ENCODE measurements around the gene ZNF429.

DNA sequence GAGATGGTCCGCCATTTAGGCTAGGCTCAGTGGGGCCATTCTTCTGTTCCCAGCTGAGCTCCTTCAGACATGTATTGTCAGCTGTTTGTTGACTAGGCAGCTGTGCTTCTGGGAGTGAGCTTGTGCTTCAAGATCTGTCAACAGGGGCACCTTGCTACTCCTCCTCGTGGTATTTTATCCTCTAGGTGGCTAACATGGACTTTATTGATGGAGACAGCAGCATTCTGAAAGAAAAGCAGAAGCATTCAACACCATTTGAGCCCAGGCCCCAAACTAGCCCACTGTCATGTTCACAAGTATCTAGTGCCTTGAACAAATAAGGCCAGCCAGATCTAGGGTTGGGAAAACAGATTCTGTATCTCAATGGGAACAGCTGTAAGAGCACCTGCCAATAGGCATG is 65.9 kb downstream of the ZNF429 start:
- TF ChIP-seq, protein P1, sequence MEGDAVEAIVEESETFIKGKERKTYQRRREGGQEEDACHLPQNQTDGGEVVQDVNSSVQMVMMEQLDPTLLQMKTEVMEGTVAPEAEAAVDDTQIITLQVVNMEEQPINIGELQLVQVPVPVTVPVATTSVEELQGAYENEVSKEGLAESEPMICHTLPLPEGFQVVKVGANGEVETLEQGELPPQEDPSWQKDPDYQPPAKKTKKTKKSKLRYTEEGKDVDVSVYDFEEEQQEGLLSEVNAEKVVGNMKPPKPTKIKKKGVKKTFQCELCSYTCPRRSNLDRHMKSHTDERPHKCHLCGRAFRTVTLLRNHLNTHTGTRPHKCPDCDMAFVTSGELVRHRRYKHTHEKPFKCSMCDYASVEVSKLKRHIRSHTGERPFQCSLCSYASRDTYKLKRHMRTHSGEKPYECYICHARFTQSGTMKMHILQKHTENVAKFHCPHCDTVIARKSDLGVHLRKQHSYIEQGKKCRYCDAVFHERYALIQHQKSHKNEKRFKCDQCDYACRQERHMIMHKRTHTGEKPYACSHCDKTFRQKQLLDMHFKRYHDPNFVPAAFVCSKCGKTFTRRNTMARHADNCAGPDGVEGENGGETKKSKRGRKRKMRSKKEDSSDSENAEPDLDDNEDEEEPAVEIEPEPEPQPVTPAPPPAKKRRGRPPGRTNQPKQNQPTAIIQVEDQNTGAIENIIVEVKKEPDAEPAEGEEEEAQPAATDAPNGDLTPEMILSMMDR (IDR thresholded peaks at IDR 0.05): no peak
- TF ChIP-seq POLR2AphosphoS5 (IDR thresholded peaks at IDR 0.05; ENCODE audit: insufficient read depth in 1 of 2, low read depth in 1 of 2): no peak
- TF ChIP-seq POLR2A (IDR thresholded peaks at IDR 0.05): no peak

Measured in vagina (tissue), 2 donors.